Measurements from ENCODE around the gene ITGB2.
"Not testable (repeated sequence)": the region's sequence is repeated elsewhere in the genome, so short reads cannot be mapped to it uniquely, and the experiment has no call there.

ITGB2 gene

DNA sequence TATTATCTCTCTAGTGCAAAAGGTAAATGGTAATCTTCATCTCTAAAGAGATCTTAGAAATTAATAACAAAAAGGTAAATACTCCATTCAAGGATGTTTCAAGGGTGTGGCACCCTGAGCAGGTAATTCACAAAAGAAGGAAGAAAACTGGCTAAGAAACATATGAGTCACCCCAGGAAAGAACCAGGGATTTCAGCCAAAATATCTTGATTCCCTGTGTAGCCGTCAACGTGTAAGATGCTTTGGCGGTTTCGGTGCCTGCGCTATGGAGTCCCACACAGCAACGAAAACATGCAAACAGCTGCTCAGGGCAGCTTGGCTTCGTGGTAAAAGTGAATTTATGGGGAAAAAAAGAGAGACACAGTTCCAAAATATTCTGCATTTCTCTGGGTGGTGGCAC lies 3.7 kb downstream of the ITGB2 start:
- TF ChIP-seq, protein P1, sequence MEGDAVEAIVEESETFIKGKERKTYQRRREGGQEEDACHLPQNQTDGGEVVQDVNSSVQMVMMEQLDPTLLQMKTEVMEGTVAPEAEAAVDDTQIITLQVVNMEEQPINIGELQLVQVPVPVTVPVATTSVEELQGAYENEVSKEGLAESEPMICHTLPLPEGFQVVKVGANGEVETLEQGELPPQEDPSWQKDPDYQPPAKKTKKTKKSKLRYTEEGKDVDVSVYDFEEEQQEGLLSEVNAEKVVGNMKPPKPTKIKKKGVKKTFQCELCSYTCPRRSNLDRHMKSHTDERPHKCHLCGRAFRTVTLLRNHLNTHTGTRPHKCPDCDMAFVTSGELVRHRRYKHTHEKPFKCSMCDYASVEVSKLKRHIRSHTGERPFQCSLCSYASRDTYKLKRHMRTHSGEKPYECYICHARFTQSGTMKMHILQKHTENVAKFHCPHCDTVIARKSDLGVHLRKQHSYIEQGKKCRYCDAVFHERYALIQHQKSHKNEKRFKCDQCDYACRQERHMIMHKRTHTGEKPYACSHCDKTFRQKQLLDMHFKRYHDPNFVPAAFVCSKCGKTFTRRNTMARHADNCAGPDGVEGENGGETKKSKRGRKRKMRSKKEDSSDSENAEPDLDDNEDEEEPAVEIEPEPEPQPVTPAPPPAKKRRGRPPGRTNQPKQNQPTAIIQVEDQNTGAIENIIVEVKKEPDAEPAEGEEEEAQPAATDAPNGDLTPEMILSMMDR (IDR thresholded peaks at IDR 0.05; ENCODE audit: control insufficient read depth, extremely low read depth, insufficient read depth): no peak
- H3K4me3 ChIP-seq (ENCODE audit: low read depth, low read length): no peak overlapping the region
- DNase-seq (ENCODE audit: low read depth): no peak

DNA sequence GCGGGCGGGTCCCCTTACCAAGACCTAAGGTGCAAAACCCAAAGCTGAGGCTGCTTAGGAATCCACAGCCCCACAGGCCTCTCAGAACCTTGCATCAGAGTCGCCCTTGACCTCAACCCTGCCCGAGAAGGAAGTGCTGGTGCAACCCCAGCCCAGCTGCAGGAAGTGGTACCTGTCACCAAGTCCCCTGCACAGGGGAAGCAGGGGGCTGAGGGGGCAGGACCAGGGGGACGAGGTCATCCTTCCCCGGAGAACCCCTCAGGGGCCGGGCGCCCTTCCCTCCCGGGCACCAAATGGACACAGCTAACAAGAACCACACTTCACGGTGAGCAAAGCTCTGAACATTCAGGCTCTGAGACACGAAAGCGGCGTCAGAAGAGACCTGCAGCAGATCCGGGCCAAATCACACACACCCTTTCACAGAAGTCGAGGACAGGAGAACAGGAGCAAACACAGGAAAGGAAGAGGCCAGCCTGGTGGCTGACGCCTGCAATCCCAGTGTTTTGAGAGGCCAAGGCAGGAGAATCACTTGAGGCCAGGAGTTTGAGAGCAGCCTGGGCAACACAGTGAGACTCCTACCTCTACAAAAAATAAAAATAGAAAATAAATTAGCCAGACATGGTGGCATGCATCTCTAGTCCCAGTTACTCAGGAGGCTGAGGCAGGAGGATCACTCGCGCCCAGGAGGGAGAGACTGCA lies 6.4 kb downstream of the ITGB2 start:
- TF ChIP-seq, protein P1 (IDR thresholded peaks at IDR 0.05; ENCODE audit: control insufficient read depth, extremely low read depth, insufficient read depth): no peak
- no peak for DNase-seq (ENCODE audit: low read depth)
- no peak overlapping the region for H3K4me3 ChIP-seq (ENCODE audit: low read depth, low read length)

DNA sequence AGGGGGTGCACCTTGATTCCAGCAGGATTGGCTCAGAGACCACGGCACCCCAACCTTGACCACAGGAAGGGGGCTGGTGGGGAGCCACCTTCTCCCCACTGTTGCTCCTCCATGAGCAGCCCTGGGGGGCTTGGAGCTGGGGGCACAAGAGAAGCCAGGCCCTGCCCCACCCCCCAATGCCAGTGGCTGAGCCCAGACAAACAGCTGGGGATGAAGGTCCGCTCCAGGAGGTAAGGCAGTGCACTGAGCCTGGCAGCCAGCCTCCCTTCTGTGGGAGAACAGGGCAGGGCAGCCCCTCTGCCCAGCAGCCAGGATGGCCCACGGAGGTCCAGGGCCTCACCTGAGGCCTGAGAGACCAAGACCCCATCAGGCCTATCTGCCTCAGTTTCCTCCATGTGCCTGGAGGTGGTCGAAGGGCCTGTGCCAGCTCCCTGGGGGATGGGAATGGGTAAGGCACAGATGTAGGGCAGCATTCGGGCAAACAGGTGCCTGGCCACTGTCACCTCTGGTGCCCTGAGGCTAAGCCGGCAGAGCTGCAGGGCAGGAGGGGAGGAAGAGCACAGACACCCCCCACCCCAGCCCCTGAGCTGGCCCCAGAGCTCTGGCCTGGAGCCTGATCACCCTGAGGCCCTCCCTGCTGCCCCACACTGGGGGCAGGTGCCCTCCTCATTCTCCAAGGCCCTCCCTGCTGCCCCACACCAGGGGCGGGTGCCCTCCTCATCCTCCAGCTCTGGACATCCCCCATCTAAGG lies 7.1 kb downstream of the ITGB2 start:
- no peak overlapping the region for H3K4me3 ChIP-seq (ENCODE audit: low read depth, low read length)
- TF ChIP-seq, protein P1 (IDR thresholded peaks at IDR 0.05; ENCODE audit: control insufficient read depth, extremely low read depth, insufficient read depth): no peak
- no peak for DNase-seq (ENCODE audit: low read depth)

DNA sequence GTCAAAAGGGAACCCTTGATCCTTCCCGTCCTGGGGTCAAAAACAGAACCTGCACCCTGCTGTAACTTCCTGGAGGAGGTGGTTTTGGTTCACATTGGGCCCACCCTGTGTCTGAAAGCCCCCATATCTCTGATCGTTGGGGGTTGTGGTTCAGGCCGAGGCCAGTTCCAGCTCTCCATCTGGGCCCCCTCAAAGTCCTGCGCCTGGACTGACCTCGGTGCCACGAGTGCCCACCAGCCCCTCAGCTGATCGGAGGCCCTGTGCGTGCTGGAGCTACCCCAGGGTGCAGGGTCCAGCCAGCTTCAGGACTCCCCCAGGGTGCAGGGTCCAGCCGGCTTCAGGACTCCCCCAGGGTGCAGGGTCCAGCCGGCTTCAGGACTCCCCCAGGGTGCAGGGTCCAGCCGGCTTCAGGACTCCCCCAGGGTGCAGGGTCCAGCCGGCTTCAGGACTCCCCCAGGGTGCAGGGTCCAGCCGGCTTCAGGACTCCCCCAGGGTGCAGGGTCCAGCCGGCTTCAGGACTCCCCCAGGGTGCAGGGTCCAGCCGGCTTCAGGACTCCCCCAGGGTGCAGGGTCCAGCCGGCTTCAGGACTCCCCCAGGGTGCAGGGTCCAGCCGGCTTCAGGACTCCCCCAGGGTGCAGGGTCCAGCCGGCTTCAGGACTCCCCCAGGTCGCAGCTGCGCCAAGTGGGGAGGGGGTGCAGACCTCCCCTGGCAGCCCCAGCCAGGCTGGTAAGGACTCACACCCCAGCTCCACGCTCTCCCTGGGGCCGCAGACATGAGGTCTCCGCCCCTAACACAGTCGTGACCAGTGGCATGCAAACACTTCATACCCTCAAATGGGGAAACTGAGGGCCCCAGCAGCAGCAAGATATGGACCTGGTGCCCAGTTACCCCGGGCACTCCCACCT lies 7.9 kb downstream of the ITGB2 start:
- H3K4me3 ChIP-seq (ENCODE audit: low read depth, low read length); DNase-seq (ENCODE audit: low read depth): not testable (repeated sequence)

DNA sequence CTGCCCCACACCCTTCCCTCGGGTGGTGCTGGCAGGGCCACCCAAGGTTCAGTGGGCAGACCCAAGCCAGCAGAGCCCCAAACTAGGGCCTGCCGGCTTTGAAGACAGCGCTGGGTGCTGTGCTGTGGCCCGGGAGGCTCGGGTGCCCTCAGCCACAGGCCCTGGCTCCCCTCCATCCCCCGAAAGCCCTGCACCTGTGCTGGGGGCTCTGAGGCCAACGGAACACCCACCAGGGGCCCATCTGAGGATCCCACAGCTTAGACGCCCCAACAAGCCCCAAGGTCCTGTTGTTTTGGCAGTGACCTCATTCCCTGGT lies 8.6 kb downstream of the ITGB2 start:
- TF ChIP-seq, protein P1 (IDR thresholded peaks at IDR 0.05; ENCODE audit: control insufficient read depth, extremely low read depth, insufficient read depth): no peak
- H3K4me3 ChIP-seq (ENCODE audit: low read depth, low read length): no peak overlapping the region

DNA sequence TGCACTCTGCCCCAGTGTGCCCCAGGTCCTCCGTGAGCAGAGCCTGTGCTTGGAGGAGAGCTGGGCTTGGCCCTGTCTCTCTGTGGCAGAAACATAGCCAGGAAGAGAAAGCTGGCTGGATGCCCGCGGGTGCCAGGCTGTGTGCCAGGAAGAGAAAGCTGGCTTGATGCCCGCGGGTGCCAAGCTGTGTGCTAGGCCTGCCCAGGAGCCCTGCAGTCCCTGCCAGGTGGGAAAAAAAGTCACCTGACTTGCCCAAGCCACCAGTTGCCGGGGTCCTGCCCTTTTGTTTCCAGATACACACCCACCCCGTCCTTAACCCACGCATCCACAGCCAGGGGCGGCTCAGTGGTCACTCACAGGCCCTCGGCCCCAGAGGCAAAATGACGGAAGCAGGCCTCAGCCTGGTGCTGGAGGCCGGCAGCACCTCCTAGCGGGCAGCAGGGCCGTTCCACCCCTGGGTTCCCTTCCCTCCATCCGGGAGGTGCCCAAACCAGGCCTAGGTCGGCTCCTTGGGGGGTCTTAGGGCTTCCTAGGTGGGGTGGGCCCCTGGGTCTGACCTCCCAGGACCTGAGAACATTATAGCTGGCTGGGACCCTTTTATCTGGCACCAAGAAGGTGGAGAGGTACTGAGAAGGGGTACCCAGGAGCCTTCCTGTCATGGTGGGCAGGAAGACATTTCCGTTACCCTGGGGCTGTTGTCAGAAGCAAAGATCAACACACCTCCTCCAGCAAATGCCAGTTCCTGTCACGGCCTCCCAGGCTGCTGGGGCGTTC lies 9.1 kb downstream of the ITGB2 start:
- DNase-seq (ENCODE audit: low read depth): peak; percentile 63
- TF ChIP-seq, protein P1 (IDR thresholded peaks at IDR 0.05; ENCODE audit: control insufficient read depth, extremely low read depth, insufficient read depth): peak; percentile 77
- H3K4me3 ChIP-seq (ENCODE audit: low read depth, low read length): 0 out of 2 replicates have a peak overlapping the region, but pooled peaks have one; percentile 2

More for the DNA sequence above, 8.6 kb downstream of the ITGB2 start:
- DNase-seq (ENCODE audit: low read depth): no peak
